ENCODE results near the gene BRICD5.

Gene BRICD5

DNA sequence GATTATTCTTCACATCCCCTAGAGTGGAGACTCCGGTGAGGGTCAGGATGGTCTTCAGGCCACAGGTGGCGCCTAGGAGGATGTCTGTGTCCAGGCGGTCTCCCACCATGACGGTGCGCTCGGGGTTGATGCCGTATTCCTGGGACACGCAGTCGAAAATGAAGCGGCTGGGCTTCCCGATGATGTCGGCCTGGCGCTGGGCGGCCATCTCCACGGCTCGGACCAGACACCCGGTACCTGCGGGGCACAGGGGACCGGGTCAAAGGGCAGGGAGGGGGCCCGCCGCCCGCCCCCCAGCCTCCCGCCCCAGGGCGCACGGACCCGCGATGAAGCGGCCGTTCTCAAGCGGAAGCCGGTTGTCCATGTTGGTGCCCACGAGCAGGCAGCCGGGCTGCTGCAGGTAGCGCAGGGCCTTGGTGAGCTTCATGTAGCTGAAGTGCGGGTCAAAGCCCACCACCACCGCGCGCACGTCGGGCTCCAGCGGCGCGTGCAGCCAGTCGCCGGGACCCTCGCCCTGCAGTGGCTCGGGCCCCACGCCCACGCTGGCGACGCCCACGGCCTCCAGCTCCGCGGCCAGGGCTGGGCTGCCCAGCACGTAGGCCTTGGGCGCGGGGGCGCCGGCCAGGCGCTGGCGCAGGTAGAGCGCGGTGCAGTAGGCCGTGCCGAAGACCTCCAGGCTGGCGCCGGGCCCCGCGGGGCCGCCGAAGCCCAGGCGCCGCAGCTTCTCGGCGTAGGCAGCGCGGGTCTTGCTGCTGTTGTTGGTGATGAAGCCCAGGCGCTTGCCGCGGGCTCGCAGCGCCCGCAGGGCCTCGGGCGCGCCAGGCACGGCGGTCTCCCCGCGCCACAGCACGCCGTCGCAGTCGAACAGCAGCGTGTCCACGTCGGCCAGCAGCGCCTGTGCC, 3.4 kb upstream of the BRICD5 start:
- TF ChIP-seq, protein P1, sequence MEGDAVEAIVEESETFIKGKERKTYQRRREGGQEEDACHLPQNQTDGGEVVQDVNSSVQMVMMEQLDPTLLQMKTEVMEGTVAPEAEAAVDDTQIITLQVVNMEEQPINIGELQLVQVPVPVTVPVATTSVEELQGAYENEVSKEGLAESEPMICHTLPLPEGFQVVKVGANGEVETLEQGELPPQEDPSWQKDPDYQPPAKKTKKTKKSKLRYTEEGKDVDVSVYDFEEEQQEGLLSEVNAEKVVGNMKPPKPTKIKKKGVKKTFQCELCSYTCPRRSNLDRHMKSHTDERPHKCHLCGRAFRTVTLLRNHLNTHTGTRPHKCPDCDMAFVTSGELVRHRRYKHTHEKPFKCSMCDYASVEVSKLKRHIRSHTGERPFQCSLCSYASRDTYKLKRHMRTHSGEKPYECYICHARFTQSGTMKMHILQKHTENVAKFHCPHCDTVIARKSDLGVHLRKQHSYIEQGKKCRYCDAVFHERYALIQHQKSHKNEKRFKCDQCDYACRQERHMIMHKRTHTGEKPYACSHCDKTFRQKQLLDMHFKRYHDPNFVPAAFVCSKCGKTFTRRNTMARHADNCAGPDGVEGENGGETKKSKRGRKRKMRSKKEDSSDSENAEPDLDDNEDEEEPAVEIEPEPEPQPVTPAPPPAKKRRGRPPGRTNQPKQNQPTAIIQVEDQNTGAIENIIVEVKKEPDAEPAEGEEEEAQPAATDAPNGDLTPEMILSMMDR (IDR thresholded peaks at IDR 0.05; ENCODE audit: insufficient read depth, low read depth, low read length, missing control alignments): no peak
- no peak for DNase-seq (ENCODE audit: low read depth)
- peak overlapping the region; percentile 49 for H3K4me3 ChIP-seq (ENCODE audit: low read depth, low read length)

DNA sequence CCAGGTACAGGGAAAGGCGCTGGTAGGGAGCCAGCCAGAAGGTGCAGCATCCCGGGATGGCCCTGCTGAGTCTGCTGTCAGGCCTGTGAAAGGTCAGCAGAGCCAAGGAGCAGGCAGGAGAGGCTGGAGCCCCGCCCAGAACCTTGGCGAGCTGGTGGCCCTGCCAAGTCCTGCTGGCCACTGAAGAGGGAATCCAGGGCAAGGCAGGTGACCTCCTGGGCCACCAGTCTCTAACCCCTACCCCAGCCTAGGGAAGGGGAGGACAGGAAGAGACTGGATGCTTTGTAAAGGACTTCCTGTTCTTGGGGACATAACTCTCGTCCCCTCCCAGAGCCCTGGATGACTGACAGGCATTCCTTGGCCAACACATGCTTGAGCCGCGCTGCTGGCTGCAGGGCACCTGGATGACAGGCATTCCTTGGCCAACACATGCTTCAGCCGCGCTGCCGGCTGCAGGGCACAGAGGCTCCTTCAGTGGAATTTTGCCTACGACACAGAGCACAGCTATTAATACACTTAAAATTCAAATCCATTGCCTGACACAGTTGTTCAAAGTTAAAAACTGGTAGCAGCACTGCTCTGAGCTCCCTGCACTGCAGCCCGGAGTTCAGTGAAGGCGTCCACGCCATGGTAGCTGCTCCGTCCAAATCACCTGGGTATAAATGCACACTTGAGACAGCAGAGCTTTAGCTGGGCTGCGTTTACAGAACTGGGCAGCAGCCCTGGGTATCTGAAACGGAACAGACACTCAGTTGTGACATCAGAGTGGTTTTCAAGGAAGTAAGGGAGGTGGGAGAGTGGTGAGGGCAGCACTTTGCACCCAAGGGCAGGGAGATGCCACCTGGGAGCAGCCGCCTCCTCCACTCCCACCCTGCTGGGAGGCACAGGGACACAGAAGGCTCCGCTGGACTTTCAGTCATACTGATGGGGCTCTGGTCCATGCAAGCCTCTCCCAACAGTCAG, 2.0 kb upstream of the BRICD5 start:
- peak overlapping the region; percentile 49 for H3K4me3 ChIP-seq (ENCODE audit: low read depth, low read length)
- TF ChIP-seq, protein P1 (IDR thresholded peaks at IDR 0.05; ENCODE audit: insufficient read depth, low read depth, low read length, missing control alignments): no peak
- no peak for DNase-seq (ENCODE audit: low read depth)

DNA sequence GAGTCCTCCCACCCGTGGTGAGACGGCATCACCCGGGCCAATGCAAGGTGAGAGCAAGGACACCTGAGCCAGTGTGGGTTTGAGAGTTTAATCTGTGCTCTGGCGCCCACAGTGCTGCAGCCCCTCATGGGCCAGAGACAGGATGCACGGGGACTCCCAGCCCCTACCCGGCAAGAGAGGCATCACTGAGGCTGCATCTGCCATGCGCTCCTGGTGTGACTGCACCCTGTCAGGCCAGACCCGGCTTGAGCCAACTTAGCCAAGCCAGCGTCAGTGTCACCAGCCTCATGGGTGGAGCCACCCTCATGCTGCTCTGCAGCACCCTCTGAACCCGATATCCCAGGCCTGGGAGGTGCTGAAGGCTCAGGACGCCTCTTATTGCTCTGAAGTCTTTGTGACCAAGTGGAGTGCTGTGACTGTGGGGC, 1.3 kb upstream of the BRICD5 start:
- TF ChIP-seq, protein P1 (IDR thresholded peaks at IDR 0.05; ENCODE audit: insufficient read depth, low read depth, low read length, missing control alignments): no peak
- no peak for DNase-seq (ENCODE audit: low read depth)
- no peak overlapping the region for H3K4me3 ChIP-seq (ENCODE audit: low read depth, low read length)

DNA sequence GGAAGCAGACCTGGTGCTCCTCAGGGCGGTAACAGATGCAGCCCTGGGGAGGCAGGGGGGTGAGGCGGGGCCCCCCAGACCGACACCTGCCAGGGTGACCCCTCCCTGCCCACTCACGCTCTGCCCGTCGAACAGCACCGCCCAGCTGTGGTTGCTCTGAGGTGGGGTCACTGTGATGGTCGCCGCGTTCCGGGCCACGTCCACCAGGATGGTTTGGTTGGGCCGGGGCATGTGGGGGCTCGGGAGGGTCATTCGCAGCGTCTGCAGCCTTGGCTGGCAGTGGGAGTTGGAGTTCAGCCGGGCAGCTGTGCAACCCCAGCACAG, 692 bp downstream of the BRICD5 start:
- TF ChIP-seq, protein P1 (IDR thresholded peaks at IDR 0.05; ENCODE audit: insufficient read depth, low read depth, low read length, missing control alignments): no peak
- H3K4me3 ChIP-seq (ENCODE audit: low read depth, low read length): no peak overlapping the region

DNA sequence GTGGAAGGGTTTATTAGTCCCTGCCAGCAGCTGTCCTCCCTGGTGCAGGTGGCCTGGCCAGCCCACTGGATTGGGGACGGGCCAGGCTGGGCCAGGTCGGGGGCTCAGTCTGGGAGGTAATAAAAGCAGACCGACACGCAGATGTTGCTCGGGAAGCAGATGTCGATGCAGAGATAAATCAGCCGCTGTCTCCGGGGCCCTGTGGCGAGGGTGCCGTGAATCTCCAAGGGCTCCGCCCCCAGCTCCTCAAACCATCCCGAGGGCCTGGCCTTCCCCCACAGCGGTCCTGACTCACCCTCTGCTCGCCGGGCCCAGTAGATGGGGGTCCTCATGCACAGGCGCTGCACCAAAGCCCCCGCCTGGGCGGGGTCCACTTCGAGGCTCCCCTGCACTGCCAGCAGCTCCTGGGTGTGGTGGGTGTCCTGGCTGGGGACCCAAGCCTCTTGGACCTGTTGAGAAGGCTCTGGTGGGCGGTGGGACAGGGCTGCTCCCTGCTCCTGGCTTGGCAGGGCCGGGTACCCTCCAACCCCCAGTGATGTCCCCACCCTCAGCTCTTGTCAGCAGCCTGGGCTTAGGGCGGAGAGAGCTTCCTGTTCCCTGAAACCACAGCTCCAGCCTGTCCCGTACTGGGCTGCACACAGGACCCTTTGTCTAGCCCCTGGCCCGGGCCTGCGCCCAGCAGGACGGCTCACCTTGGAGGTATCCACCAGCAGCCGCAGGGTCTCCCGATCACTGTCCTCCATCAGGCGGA, 1.2 kb downstream of the BRICD5 start:
- no peak for DNase-seq (ENCODE audit: low read depth)
- H3K4me3 ChIP-seq (ENCODE audit: low read depth, low read length): no peak overlapping the region
- TF ChIP-seq, protein P1 (IDR thresholded peaks at IDR 0.05; ENCODE audit: insufficient read depth, low read depth, low read length, missing control alignments): no peak

More for the DNA sequence above, 692 bp downstream of the BRICD5 start:
- no peak for DNase-seq (ENCODE audit: low read depth)

DNA sequence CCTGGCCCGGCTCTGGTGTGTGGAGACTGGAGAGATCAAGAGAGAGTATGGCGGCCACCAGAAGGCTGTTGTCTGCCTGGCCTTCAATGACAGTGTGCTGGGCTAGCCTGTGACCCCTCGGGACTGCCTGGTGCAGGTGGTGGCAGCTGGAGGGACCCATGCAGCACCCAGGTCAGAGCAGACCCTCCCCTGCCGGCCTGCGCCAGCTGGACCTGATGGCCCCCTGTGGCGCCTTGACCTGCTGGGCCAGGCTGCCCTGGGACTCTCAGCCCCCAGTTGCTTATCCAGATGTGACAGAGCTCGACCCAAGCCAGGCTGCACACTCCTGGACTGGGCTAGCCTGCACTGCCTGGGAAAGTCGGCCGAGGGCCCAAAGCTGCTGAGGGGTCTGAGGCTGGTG, 1.9 kb downstream of the BRICD5 start:
- TF ChIP-seq, protein P1 (IDR thresholded peaks at IDR 0.05; ENCODE audit: insufficient read depth, low read depth, low read length, missing control alignments): no peak
- DNase-seq (ENCODE audit: low read depth): no peak
- no peak overlapping the region for H3K4me3 ChIP-seq (ENCODE audit: low read depth, low read length)
